GM18868 (cell line): ENCODE data around the gene SHF.
"Not testable (repeated sequence)": the region's sequence is repeated elsewhere in the genome, so short reads cannot be mapped to it uniquely, and the experiment has no call there.

Source experiments
- ATAC-seq: cut with Tn5 transposase; IDR thresholded peaks from one replicate; pipeline ENCODE4 v1.9.1; 2021; ENCODE audit warnings: mild to moderate bottlenecking, moderate library complexity; ENCODE audit not compliant: unreplicated experiment

SHF gene

GRCh38 chr15:45187894-45188830 is at the start of gene SHF:
TSS of gene SHF (minus strand) at chr15:45187966. CDS start at chr15:45187951, 15 bp downstream.
- ATAC-seq: peak; percentile 60

- not testable (repeated sequence) for ATAC-seq
Measured at GRCh38 chr15:45236806-45237205, 49.0 kb upstream of the SHF start.

GRCh38 chr15:45234562-45235235 is 46.9 kb upstream of the SHF start:
- no peak for ATAC-seq

GRCh38 chr15:45231864-45232562 is 44.2 kb upstream of the SHF start:
- no peak for ATAC-seq

GRCh38 chr15:45231132-45231531 is 43.4 kb upstream of the SHF start:
- ATAC-seq: no peak

- no peak for ATAC-seq
Measured at GRCh38 chr15:45230245-45230965, 42.6 kb upstream of the SHF start.

- ATAC-seq: no peak
Measured at GRCh38 chr15:45228931-45229330, 41.2 kb upstream of the SHF start.

- ATAC-seq: no peak
Measured at GRCh38 chr15:45225506-45226273, 37.9 kb upstream of the SHF start.

GRCh38 chr15:45224621-45225217 is 37.0 kb upstream of the SHF start:
- ATAC-seq: no peak

- ATAC-seq: no peak
Measured at GRCh38 chr15:45221967-45222366, 34.2 kb upstream of the SHF start.

GRCh38 chr15:45221053-45221599 is 33.4 kb upstream of the SHF start:
- ATAC-seq: no peak

- no peak for ATAC-seq
Measured at GRCh38 chr15:45212493-45212892, 24.7 kb upstream of the SHF start.

GRCh38 chr15:45205192-45205591 is 17.4 kb upstream of the SHF start:
- peak; percentile 37 for ATAC-seq

GRCh38 chr15:45203182-45203581 is 15.4 kb upstream of the SHF start:
- no peak for ATAC-seq

GRCh38 chr15:45201869-45202268 is 14.1 kb upstream of the SHF start:
- ATAC-seq: no peak

GRCh38 chr15:45201557-45201859 is 13.7 kb upstream of the SHF start:
- ATAC-seq: no peak

GRCh38 chr15:45200799-45201556 is 13.2 kb upstream of the SHF start:
- peak; percentile 3 for ATAC-seq

GRCh38 chr15:45200001-45200798 is 12.4 kb upstream of the SHF start:
- ATAC-seq: peak; percentile 46
